SU-DHL-6 (cell line): ENCODE measurements around the gene ADCY2.

Experiments used
- H2AFZ ChIP-seq: fragments of 200-600 bp; sonication (generic); 2 replicates; pipeline ENCODE4 v1.6.1; 2014; ENCODE audit warnings: low read depth, mild to moderate bottlenecking, moderate library complexity, mixed read lengths, antibody characterized with exemption, low read length; ENCODE audit not compliant: severe bottlenecking
- H3F3A ChIP-seq: fragments of 200-600 bp; shearing (Covaris generic); 2 replicates; pipeline ENCODE4 v1.6.0; 2016; ENCODE audit warnings: antibody characterized with exemption, mild to moderate bottlenecking; ENCODE audit not compliant: insufficient read depth
- H3K27ac ChIP-seq: fragments of 200-600 bp; sonication (generic); 2 replicates; pipeline ENCODE4 v1.5.1; 2016; ENCODE audit warnings: low read depth, mild to moderate bottlenecking, low read length, moderate library complexity, mixed read lengths
- H3K27me3 ChIP-seq: fragments of 200-600 bp; sonication (generic), shearing (Covaris generic); 2 replicates; pipeline ENCODE4 v1.6.0; 2014; ENCODE audit warnings: mild to moderate bottlenecking, low read length
- H3K36me3 ChIP-seq: fragments of 200-600 bp; sonication (generic); 2 replicates; pipeline ENCODE4 v1.6.1; 2014; ENCODE audit warnings: mild to moderate bottlenecking, low read length, mixed read lengths
- H3K4me2 ChIP-seq: fragments of 300-600, 200-600 bp; shearing (Covaris generic), sonication (generic); 2 replicates; pipeline ENCODE4 v1.6.0; 2014; ENCODE audit warnings: low read length, low read depth, mild to moderate bottlenecking; ENCODE audit not compliant: poor library complexity, severe bottlenecking
- H3K4me3 ChIP-seq: fragments of 200-600 bp; sonication (generic); 2 replicates; pipeline ENCODE4 v1.5.1; 2014; ENCODE audit warnings: antibody characterized with exemption, low read length, mild to moderate bottlenecking, mixed read lengths; ENCODE audit not compliant: insufficient read depth, poor library complexity, severe bottlenecking
- H3K79me2 ChIP-seq: fragments of 200-600 bp; sonication (generic); 2 replicates; pipeline ENCODE4 v1.6.1; 2014; ENCODE audit warnings: mild to moderate bottlenecking, low read length, moderate library complexity; ENCODE audit not compliant: insufficient read depth
- H3K9ac ChIP-seq: fragments of 200-600 bp; sonication (generic); 2 replicates; pipeline ENCODE4 v1.7.0; 2014; ENCODE audit warnings: mild to moderate bottlenecking, low read length
- H3K9me2 ChIP-seq: fragments of 200-600 bp; sonication (generic); replicated peaks from 2 replicates; pipeline ENCODE4 v1.6.1; 2014; ENCODE audit warnings: low read length; ENCODE audit not compliant: insufficient read depth
- H3K9me3 ChIP-seq: fragments of 200-600 bp; sonication (generic); 2 replicates; pipeline ENCODE4 v1.6.1; 2014; ENCODE audit warnings: low read length, mixed read lengths; ENCODE audit not compliant: insufficient read depth
- H4K20me1 ChIP-seq: fragments of 200-600 bp; sonication (generic); 2 replicates; pipeline ENCODE4 v1.6.1; 2014; ENCODE audit warnings: low read depth, mild to moderate bottlenecking, antibody characterized with exemption, low read length, moderate library complexity, mixed read lengths
- EZH2phosphoT487 ChIP-seq: fragments of 200-600 bp; sonication (generic), shearing (Covaris generic); conservative IDR thresholded peaks from 2 replicates; pipeline ENCODE4 v1.6.1; 2018; ENCODE audit warnings: mild to moderate bottlenecking, antibody characterized with exemption, low read length, moderate library complexity, mixed read lengths
- TF ChIP-seq, protein P1 (sequence below): fragments of 200-600 bp; sonication (generic); IDR thresholded peaks from one replicate; pipeline ENCODE4 v1.5.1; 2017; ENCODE audit warnings: antibody characterized with exemption, mild to moderate bottlenecking, low read length, moderate library complexity; ENCODE audit not compliant: insufficient read depth, poor library complexity, severe bottlenecking

The ADCY2 gene

DNA sequence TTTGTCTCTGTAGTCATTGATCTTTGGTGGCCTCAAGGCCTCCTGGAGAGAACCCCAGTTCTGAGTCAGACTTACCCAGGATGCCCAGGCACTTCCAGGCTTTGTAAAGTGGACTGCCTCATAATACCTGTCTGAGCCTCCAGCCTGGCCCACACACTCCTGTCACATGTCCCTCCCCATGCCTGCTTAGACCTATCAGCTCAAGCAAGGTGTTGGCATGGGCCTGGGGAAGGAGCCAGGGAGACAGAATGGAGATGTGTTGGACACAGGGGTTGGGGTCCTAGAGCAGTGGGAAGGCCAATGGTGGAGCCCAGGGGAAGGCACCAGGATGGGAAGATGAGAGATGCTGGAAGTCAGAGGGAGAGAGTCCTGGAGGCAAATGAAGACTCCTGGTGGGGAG, 318.8 kb downstream of the ADCY2 start:
- Histone ChIP-seq H4K20me1 (no peaks in the 10 kb centered on the region), H3K9me2 (no peaks in the 10 kb centered on the region), H3K9me3 (no peaks in the 10 kb centered on the region), H3K79me2 (no peaks in the 10 kb centered on the region), H2AFZ (no peak overlapping the region), H3K27me3 (no peaks in the 10 kb centered on the region), H3K4me3 (no peak overlapping the region), H3K27ac (no peak overlapping the region), H3F3A (no peaks in the 10 kb centered on the region), H3K9ac (no peak overlapping the region), H3K4me2 (no peak overlapping the region), H3K36me3 (no peaks in the 10 kb centered on the region)
- TF ChIP-seq, protein P1, sequence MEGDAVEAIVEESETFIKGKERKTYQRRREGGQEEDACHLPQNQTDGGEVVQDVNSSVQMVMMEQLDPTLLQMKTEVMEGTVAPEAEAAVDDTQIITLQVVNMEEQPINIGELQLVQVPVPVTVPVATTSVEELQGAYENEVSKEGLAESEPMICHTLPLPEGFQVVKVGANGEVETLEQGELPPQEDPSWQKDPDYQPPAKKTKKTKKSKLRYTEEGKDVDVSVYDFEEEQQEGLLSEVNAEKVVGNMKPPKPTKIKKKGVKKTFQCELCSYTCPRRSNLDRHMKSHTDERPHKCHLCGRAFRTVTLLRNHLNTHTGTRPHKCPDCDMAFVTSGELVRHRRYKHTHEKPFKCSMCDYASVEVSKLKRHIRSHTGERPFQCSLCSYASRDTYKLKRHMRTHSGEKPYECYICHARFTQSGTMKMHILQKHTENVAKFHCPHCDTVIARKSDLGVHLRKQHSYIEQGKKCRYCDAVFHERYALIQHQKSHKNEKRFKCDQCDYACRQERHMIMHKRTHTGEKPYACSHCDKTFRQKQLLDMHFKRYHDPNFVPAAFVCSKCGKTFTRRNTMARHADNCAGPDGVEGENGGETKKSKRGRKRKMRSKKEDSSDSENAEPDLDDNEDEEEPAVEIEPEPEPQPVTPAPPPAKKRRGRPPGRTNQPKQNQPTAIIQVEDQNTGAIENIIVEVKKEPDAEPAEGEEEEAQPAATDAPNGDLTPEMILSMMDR = no peak
- no peak for TF ChIP-seq EZH2phosphoT487

GRCh38 chr5:7717691-7718090, 321.8 kb downstream of the ADCY2 start:
- Histone ChIP-seq H3K9ac (no peak overlapping the region), H3K4me2 (no peak overlapping the region), H3K36me3 (no peaks in the 10 kb centered on the region), H2AFZ (no peak overlapping the region), H4K20me1 (no peaks in the 10 kb centered on the region), H3K9me2 (no peaks in the 10 kb centered on the region), H3K27me3 (no peaks in the 10 kb centered on the region), H3K4me3 (no peak overlapping the region), H3F3A (no peaks in the 10 kb centered on the region), H3K27ac (no peak overlapping the region), H3K9me3 (no peaks in the 10 kb centered on the region), H3K79me2 (no peaks in the 10 kb centered on the region)
- TF ChIP-seq, protein P1 = no peak
- no peak for TF ChIP-seq EZH2phosphoT487

DNA sequence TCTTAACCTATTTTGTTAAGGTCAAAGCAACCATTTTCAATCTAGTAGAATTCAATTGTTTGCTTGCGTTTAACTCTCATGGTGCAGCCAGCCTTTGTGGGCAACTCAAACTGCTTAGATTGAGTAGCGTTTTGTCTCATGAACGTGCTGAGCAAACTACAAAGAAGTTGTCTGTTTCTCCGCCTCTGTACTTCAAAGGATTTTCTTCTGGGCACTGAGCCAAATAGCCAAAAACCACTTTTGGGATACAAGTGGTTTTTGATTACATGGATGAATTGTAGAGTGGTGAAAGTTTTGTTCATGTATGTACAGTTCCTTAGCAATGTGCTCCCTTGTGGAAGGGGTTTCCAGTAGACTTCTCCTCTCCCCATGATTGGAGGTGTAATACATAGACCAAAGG, 332.1 kb downstream of the ADCY2 start:
- Histone ChIP-seq H3K4me2 (no peak overlapping the region), H2AFZ (no peak overlapping the region), H3K79me2 (no peaks in the 10 kb centered on the region), H3K27ac (no peak overlapping the region), H3F3A (no peaks in the 10 kb centered on the region), H3K9me2 (no peaks in the 10 kb centered on the region), H4K20me1 (no peaks in the 10 kb centered on the region), H3K4me3 (no peak overlapping the region), H3K9me3 (no peaks in the 10 kb centered on the region), H3K27me3 (no peaks in the 10 kb centered on the region), H3K36me3 (no peaks in the 10 kb centered on the region), H3K9ac (no peak overlapping the region)
- no peak for TF ChIP-seq EZH2phosphoT487
- TF ChIP-seq, protein P1 = no peak
